Liver (tissue), 9 donors: ENCODE data around the gene PRSS57. TPM values are rescaled to one million over a fixed set of nuclear protein-coding genes. Genes with fewer than 3 reads are reported as not detected.

Experiments
- DNase-seq: peaks from one replicate; pipeline ENCODE4 v3.0.0-alpha.2; 2017; ENCODE audit warnings: low spot score
- H3K27ac ChIP-seq, 2 donors: one replicate each; pipeline ENCODE4 v1.7.0; 2013; ENCODE audit warnings: inconsistent platforms in 2 of 2, low read length in 2 of 2, control low read depth in 1 of 2, low read depth in 1 of 2, mild to moderate bottlenecking in 1 of 2
- H3K27me3 ChIP-seq, 4 donors: one replicate each; pipeline versions ENCODE4 v1.6.1 to v1.7.0; 2013; ENCODE audit warnings: low read length in 3 of 4, inconsistent platforms in 1 of 4, mild to moderate bottlenecking in 1 of 4, moderate library complexity in 1 of 4; ENCODE audit not compliant: control insufficient read depth in 4 of 4, insufficient read depth in 4 of 4
- H3K36me3 ChIP-seq, 4 donors: one replicate each; pipeline versions ENCODE4 v1.6.1 to v1.7.0; 2013; ENCODE audit warnings: low read length in 3 of 4, mild to moderate bottlenecking in 3 of 4, low read depth in 1 of 4, moderate library complexity in 1 of 4; ENCODE audit not compliant: control insufficient read depth in 4 of 4, insufficient read depth in 3 of 4
- H3K4me1 ChIP-seq, 4 donors: one replicate each; pipeline versions ENCODE4 v1.6.1 to v1.7.0; 2013; ENCODE audit warnings: low read length in 3 of 4, mild to moderate bottlenecking in 3 of 4, moderate library complexity in 1 of 4; ENCODE audit not compliant: control insufficient read depth in 4 of 4, insufficient read depth in 4 of 4
- H3K4me3 ChIP-seq, 3 donors: one replicate each; pipeline versions ENCODE4 v1.6.1 to v1.7.0; 2013; ENCODE audit warnings: low read length in 3 of 3, control low read depth in 1 of 3, low read depth in 1 of 3, mild to moderate bottlenecking in 1 of 3
- H3K9ac ChIP-seq, 2 donors: one replicate each; pipeline ENCODE4 v1.7.0; 2013; ENCODE audit warnings: low read length in 2 of 2, mild to moderate bottlenecking in 2 of 2, moderate library complexity in 2 of 2, control low read depth in 1 of 2, low read depth in 1 of 2
- H3K9me3 ChIP-seq, 4 donors: one replicate each; pipeline versions ENCODE4 v1.6.1 to v1.7.0; 2013; ENCODE audit warnings: low read length in 3 of 4; ENCODE audit not compliant: control insufficient read depth in 4 of 4
- EGR1 ChIP-seq, 2 donors: IDR thresholded peaks; 2 replicates each; pipeline ENCODE4 v1.6.1; 2016 to 2018; ENCODE audit warnings: antibody characterized with exemption in 2 of 2, low read depth in 2 of 2
- FOXA1 ChIP-seq: IDR thresholded peaks from 2 replicates; pipeline ENCODE4 v1.6.1; 2016; ENCODE audit warnings: antibody characterized with exemption
- FOXA2 ChIP-seq: IDR thresholded peaks from 2 replicates; pipeline ENCODE4 v1.6.1; 2016; ENCODE audit warnings: antibody characterized with exemption
- GABPA ChIP-seq, 2 donors: IDR thresholded peaks in 1 of 2; conservative IDR thresholded peaks in 1 of 2; 2 replicates each; pipeline ENCODE4 v1.6.1; 2016; ENCODE audit warnings: antibody characterized with exemption in 2 of 2, mild to moderate bottlenecking in 1 of 2, moderate library complexity in 1 of 2
- HNF4A ChIP-seq, 2 donors: conservative IDR thresholded peaks; 2 replicates each; pipeline ENCODE4 v1.6.1; 2016; ENCODE audit warnings: antibody characterized with exemption in 2 of 2, mild to moderate bottlenecking in 2 of 2
- HNF4G ChIP-seq: IDR thresholded peaks from 2 replicates; pipeline ENCODE4 v1.6.1; 2016; ENCODE audit warnings: antibody characterized with exemption
- JUND ChIP-seq, 2 donors: IDR thresholded peaks; 2 replicates each; pipeline ENCODE4 v1.6.1; 2016; ENCODE audit warnings: antibody characterized with exemption in 2 of 2
- NR2F2 ChIP-seq: IDR thresholded peaks from 2 replicates; pipeline ENCODE4 v1.6.1; 2016; ENCODE audit warnings: antibody characterized with exemption
- SP1 ChIP-seq: IDR thresholded peaks from 2 replicates; pipeline ENCODE4 v1.6.1; 2018; ENCODE audit warnings: antibody characterized with exemption, mild to moderate bottlenecking
- TAF1 ChIP-seq: conservative IDR thresholded peaks from 2 replicates; pipeline ENCODE4 v1.6.1; 2016; ENCODE audit warnings: antibody characterized with exemption, mild to moderate bottlenecking
- WGBS: extraction: QIAGEN DNeasy Blood & Tissue Kit; methylation state at CpG from one replicate; pipeline ENCODE4 v1.1.7; 2013; 5-methylcytosine and 5-hydroxymethylcytosine counted together
- polyA plus RNA-seq, 2 donors: library from polyadenylated mRNA; stranded (reverse) in 1 of 2; unstranded in 1 of 2; fragments of 200-250 nt in 1 of 2; fragments of >200 nt in 1 of 2; fragmentation: Nextera tagmentation in 1 of 2; extraction: Ambion mirVana in 1 of 2; gene quantifications; one replicate each; pipeline versions ENCODE4 v1.2.1 to v1.2.3, GENCODE V29; 2013 to 2015
- total RNA-seq, 2 donors: library from RNA; depleted of rRNA; stranded (reverse); fragments of >200 nt; gene quantifications; one replicate each; pipeline ENCODE4 v1.2.3, GENCODE V29; 2014
- TF ChIP-seq, protein P1 (sequence below): IDR thresholded peaks from 2 replicates; pipeline ENCODE4 v1.6.1; 2016; ENCODE audit warnings: antibody characterized with exemption, mild to moderate bottlenecking
- TF ChIP-seq, protein P2 (sequence below): fragments of 150-350 bp; IDR thresholded peaks from 2 replicates; pipeline ENCODE4 v1.5.1; 2017; ENCODE audit warnings: improper control_type of control experiment, low read depth, low read length; ENCODE audit not compliant: missing input control
- TF ChIP-seq, protein P3 (sequence below): IDR thresholded peaks from 2 replicates; pipeline ENCODE4 v1.6.1; 2016; ENCODE audit warnings: antibody characterized with exemption
- TF ChIP-seq, protein P4 (sequence below): IDR thresholded peaks from 2 replicates; pipeline ENCODE4 v1.6.1; 2016; ENCODE audit warnings: antibody characterized with exemption
- donor health status: healthy.
- donor health status: healthy.
- donor health status: healthy.
- donor health status: healthy.
- donor health status: healthy.

PRSS57 gene
- total and polyA plus RNA-seq, 4 donors: 0.10 to 12.1 TPM; not detected in 2

DNA sequence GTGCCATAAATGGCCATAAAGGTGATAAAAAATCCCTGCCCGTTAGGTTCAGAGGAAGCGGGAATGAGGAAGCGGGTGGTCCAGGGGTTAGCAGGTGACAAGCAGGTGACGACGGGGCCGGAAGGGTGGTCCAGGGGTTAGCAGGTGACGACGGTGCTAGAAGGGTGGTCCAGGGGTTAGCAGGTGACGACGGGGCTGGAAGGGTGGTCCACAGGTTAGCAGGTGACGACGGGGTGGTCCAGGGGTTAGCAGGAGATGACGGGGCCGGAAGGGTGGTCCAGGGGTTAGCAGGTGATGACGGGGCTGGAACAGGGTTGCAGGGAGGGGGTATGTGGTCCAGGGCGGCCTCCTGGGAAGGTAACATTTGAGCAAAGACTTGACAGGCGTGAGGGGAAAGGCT, 6.3 kb downstream of the PRSS57 start:
- TF ChIP-seq GABPA (IDR thresholded peaks at IDR 0.05 in 1 of 2, conservative IDR thresholded peaks at IDR 0.05 in 1 of 2): no peak
- TF ChIP-seq, protein P1, sequence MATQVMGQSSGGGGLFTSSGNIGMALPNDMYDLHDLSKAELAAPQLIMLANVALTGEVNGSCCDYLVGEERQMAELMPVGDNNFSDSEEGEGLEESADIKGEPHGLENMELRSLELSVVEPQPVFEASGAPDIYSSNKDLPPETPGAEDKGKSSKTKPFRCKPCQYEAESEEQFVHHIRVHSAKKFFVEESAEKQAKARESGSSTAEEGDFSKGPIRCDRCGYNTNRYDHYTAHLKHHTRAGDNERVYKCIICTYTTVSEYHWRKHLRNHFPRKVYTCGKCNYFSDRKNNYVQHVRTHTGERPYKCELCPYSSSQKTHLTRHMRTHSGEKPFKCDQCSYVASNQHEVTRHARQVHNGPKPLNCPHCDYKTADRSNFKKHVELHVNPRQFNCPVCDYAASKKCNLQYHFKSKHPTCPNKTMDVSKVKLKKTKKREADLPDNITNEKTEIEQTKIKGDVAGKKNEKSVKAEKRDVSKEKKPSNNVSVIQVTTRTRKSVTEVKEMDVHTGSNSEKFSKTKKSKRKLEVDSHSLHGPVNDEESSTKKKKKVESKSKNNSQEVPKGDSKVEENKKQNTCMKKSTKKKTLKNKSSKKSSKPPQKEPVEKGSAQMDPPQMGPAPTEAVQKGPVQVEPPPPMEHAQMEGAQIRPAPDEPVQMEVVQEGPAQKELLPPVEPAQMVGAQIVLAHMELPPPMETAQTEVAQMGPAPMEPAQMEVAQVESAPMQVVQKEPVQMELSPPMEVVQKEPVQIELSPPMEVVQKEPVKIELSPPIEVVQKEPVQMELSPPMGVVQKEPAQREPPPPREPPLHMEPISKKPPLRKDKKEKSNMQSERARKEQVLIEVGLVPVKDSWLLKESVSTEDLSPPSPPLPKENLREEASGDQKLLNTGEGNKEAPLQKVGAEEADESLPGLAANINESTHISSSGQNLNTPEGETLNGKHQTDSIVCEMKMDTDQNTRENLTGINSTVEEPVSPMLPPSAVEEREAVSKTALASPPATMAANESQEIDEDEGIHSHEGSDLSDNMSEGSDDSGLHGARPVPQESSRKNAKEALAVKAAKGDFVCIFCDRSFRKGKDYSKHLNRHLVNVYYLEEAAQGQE: no peak
- TF ChIP-seq JUND (IDR thresholded peaks at IDR 0.05): no peak

DNA sequence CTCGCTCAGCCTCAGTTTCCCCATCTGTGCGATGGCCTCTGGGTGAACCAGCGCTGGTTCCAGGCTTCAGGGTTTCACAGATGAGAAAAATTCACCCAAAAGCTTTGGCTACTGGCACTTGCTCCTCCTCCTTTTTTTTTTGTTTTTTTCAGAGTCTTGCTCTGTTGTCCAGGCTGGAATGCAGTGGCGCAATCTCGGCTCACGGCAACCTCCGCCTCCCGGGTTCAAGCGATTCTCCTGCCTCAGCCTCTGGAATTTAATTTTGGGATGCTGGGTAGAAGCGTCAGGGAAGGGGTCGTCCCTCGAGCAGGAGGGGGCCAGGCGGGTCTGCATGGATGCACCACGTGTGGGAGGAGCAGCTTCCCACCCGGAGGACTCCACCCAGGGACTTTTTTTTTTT, 7.0 kb downstream of the PRSS57 start:
- Histone ChIP-seq H3K27ac (no peak overlapping the region), H3K4me3 (no peak overlapping the region), H3K27me3 (no peaks in the 10 kb centered on the region), H3K9me3 (no peaks in the 10 kb centered on the region), H3K9ac (no peak overlapping the region), H3K4me1 (no peaks in the 10 kb centered on the region), H3K36me3 (no peaks in the 10 kb centered on the region)
- DNase-seq: no peak
- WGBS: 62% methylated on average over 15 of the region's 15 CpGs
- TF ChIP-seq HNF4A (conservative IDR thresholded peaks at IDR 0.05): no peak
- TF ChIP-seq, protein P2, sequence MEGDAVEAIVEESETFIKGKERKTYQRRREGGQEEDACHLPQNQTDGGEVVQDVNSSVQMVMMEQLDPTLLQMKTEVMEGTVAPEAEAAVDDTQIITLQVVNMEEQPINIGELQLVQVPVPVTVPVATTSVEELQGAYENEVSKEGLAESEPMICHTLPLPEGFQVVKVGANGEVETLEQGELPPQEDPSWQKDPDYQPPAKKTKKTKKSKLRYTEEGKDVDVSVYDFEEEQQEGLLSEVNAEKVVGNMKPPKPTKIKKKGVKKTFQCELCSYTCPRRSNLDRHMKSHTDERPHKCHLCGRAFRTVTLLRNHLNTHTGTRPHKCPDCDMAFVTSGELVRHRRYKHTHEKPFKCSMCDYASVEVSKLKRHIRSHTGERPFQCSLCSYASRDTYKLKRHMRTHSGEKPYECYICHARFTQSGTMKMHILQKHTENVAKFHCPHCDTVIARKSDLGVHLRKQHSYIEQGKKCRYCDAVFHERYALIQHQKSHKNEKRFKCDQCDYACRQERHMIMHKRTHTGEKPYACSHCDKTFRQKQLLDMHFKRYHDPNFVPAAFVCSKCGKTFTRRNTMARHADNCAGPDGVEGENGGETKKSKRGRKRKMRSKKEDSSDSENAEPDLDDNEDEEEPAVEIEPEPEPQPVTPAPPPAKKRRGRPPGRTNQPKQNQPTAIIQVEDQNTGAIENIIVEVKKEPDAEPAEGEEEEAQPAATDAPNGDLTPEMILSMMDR: no peak
- TF ChIP-seq NR2F2: no peak
- no peak for TF ChIP-seq HNF4G
- no peak for TF ChIP-seq FOXA1
- no peak for TF ChIP-seq SP1
- TF ChIP-seq, protein P3, sequence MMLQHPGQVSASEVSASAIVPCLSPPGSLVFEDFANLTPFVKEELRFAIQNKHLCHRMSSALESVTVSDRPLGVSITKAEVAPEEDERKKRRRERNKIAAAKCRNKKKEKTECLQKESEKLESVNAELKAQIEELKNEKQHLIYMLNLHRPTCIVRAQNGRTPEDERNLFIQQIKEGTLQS: no peak

More for the DNA sequence above, 6.3 kb downstream of the PRSS57 start:
- no peak for DNase-seq
- no peak overlapping the region for H3K4me3 ChIP-seq
- no peaks in the 10 kb centered on the region for H3K27me3 ChIP-seq
- 82% methylated on average over 17 of the region's 17 CpGs for WGBS
- H3K36me3 ChIP-seq: no peaks in the 10 kb centered on the region
- H3K27ac ChIP-seq: no peak overlapping the region
- H3K9ac ChIP-seq: no peak overlapping the region
- no peaks in the 10 kb centered on the region for H3K9me3 ChIP-seq
- no peaks in the 10 kb centered on the region for H3K4me1 ChIP-seq

DNA sequence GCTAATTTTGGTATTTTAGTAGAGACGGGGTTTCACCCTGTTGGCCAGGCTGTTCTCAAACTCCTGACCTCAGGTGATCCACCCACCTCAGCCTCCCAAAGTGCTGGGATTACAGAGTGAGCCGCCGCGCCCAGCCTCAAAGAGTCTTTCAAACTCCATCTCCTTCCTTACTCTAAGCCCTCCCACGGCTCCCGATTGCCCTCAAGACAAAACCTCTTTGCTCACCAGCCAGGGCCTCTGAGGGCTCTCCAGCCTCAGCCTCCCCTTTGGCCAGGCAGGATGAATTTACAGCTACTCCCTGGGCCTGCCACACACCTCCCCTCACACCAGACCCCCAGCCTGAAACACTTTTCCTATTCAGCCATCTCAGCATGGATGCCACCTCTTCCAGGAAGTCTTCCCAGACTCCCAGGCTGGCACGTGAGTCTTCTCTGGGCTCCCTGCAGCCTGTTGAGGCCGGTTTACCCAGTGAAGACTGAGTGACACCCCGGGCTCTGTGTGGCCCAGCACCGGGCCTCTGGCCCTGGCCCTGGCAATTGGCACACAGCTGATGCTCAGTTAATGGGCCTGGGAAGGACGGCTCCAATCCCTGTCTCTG, 7.6 kb downstream of the PRSS57 start:
- no peaks in the 10 kb centered on the region for H3K4me1 ChIP-seq
- no peaks in the 10 kb centered on the region for H3K36me3 ChIP-seq
- H3K9ac ChIP-seq: no peak overlapping the region
- no peaks in the 10 kb centered on the region for H3K27me3 ChIP-seq
- no peak overlapping the region for H3K27ac ChIP-seq
- no peak for DNase-seq
- 90% methylated on average over 11 of the region's 11 CpGs for WGBS
- no peak overlapping the region for H3K4me3 ChIP-seq
- no peaks in the 10 kb centered on the region for H3K9me3 ChIP-seq
- TF ChIP-seq, protein P2: no peak
- TF ChIP-seq HNF4A (conservative IDR thresholded peaks at IDR 0.05) (no peak), FOXA2 (no peak), EGR1 (IDR thresholded peaks at IDR 0.05; ENCODE audit: low read depth in 2 of 2) (no peak), TAF1 (no peak)
- TF ChIP-seq, protein P3: no peak
- TF ChIP-seq, protein P4, sequence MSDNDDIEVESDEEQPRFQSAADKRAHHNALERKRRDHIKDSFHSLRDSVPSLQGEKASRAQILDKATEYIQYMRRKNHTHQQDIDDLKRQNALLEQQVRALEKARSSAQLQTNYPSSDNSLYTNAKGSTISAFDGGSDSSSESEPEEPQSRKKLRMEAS: no peak
- TF ChIP-seq, protein P1: no peak
